Esophagus muscularis mucosa (tissue), 3 donors: ENCODE results near the gene CDK14.

ENCODE experiments used
- CTCF ChIP-seq, 3 experiments: fragments of 200-600 bp in 2 of 3; fragments of 450-650 bp in 1 of 3; sonication (generic) in 2 of 3; IDR thresholded peaks; one replicate each; pipeline ENCODE4 v1.5.1; 2017 to 2019; ENCODE audit warnings: antibody characterized with exemption in 3 of 3, mild to moderate bottlenecking in 2 of 3, moderate library complexity in 1 of 3
- POLR2A ChIP-seq: fragments of 450-650 bp; IDR thresholded peaks from one replicate; pipeline ENCODE4 v1.6.1; 2017; ENCODE audit warnings: antibody characterized with exemption, moderate library complexity, mild to moderate bottlenecking, low read depth
- POLR2AphosphoS5 ChIP-seq, 2 donors: sonication (generic); formaldehyde crosslinking; IDR thresholded peaks; one replicate each; pipeline ENCODE4 v1.6.1; 2017; ENCODE audit warnings: antibody characterized with exemption in 2 of 2

- no peak for TF ChIP-seq CTCF (IDR thresholded peaks at IDR 0.05)
- no peak for TF ChIP-seq POLR2A
- TF ChIP-seq POLR2AphosphoS5 (IDR thresholded peaks at IDR 0.05): no peak
These were observed 261.5 kb downstream of the CDK14 start for GRCh38 chr7:90857603-90858002.
